Muscle of arm (tissue), 12 donors: ENCODE measurements around the gene SOAT2. TPM values are rescaled to one million over a fixed set of nuclear protein-coding genes. Genes with fewer than 3 reads are reported as not detected.

Experiments
- polyA plus RNA-seq, 12 donors: library from polyadenylated mRNA; unstranded; fragments of 120-200 nt; gene quantifications; one replicate each; pipeline ENCODE4 v1.2.1, GENCODE V29; 2013; ENCODE audit not compliant: insufficient read length in 12 of 12

The SOAT2 gene
- polyA plus RNA-seq, 12 donors = 0.13 to 8.0 (median 0.24) TPM; not detected in 1

Other genes starting within 250 kb of the SOAT2 start
- 100 to 1,000 TPM in 1 of 12 donors, 10 to 100 TPM in 3, 1 to 10 TPM in 7, not detected in 1; 2.2 to 208 (median 3.1) TPM for gene KRT8, start 198.4 kb upstream of the SOAT2 start, polyA plus RNA-seq
- 10 to 100 TPM in 3 of 12 donors, 1 to 10 TPM in 8, not detected in 1; 2.5 to 92.0 (median 5.5) TPM for gene KRT18, start 154.4 kb upstream of the SOAT2 start, polyA plus RNA-seq
- gene EIF4B, start 97.0 kb upstream of the SOAT2 start, polyA plus RNA-seq = 100 to 1,000 TPM; 256 to 501 (median 413) TPM
- 100 to 1,000 TPM in 5 of 12 donors, 10 to 100 TPM in 7; 61.4 to 665 (median 96.2) TPM for gene TNS2, start 53.4 kb upstream of the SOAT2 start, polyA plus RNA-seq
- gene SPRYD3, start 24.1 kb upstream of the SOAT2 start, polyA plus RNA-seq = 10 to 100 TPM in 11 of 12 donors, not detected in 1; 14.7 to 34.8 (median 17.9) TPM
- gene IGFBP6, start 5.8 kb upstream of the SOAT2 start, polyA plus RNA-seq = 100 to 1,000 TPM in 1 of 12 donors, 10 to 100 TPM in 10, not detected in 1; 47.3 to 106 (median 67.0) TPM
- gene ZNF740, start 77.2 kb downstream of the SOAT2 start, polyA plus RNA-seq = 10 to 100 TPM in 11 of 12 donors, not detected in 1; 16.0 to 37.8 (median 30.9) TPM
- gene CSAD, start 77.4 kb downstream of the SOAT2 start, polyA plus RNA-seq = 10 to 100 TPM in 11 of 12 donors, not detected in 1; 12.8 to 88.6 (median 39.1) TPM
- gene ITGB7, start 103.8 kb downstream of the SOAT2 start, polyA plus RNA-seq = 1 to 10 TPM in 1 of 12 donors, under 1 TPM in 9, not detected in 2; 0.31 to 4.2 (median 0.84) TPM
- 10 to 100 TPM in 11 of 12 donors, not detected in 1; 17.8 to 72.7 (median 26.0) TPM for gene RARG, start 128.7 kb downstream of the SOAT2 start, polyA plus RNA-seq
- 10 to 100 TPM in 1 of 12 donors, 1 to 10 TPM in 10, not detected in 1; 3.2 to 13.1 (median 6.0) TPM for gene ESPL1, start 164.8 kb downstream of the SOAT2 start, polyA plus RNA-seq
- 100 to 1,000 TPM in 11 of 12 donors, not detected in 1; 330 to 592 (median 511) TPM for gene PFDN5, start 192.1 kb downstream of the SOAT2 start, polyA plus RNA-seq
- gene MYG1, start 196.2 kb downstream of the SOAT2 start, polyA plus RNA-seq = 10 to 100 TPM in 11 of 12 donors, not detected in 1; 14.9 to 36.4 (median 32.3) TPM
- 10 to 100 TPM in 11 of 12 donors, not detected in 1; 34.7 to 68.7 (median 52.3) TPM for gene AAAS, start 218.1 kb downstream of the SOAT2 start, polyA plus RNA-seq
- gene SP7, start 232.9 kb downstream of the SOAT2 start, polyA plus RNA-seq = 1 to 10 TPM in 1 of 12 donors, under 1 TPM in 5, not detected in 6; 0.05 to 1.2 (median 0.22) TPM